Lower lobe of right lung (tissue), 2 donors: ENCODE data around the gene HOMER1. TPM values are rescaled to one million over a fixed set of nuclear protein-coding genes. Genes with fewer than 3 reads are reported as not detected.

ENCODE experiments used
- ATAC-seq, 2 donors: fragments of 200-7000 bp; cut with Tn5 transposase; one replicate each; pipeline ENCODE4 v1.9.1; 2020 to 2022; ENCODE audit warnings: mild to moderate bottlenecking in 2 of 2, moderate library complexity in 2 of 2
- DNase-seq: peaks from one replicate; pipeline ENCODE4 v3.0.0-alpha.2; 2020
- H3K27ac ChIP-seq: fragments of 200-600 bp; one replicate; pipeline ENCODE4 v1.8.0; 2022
- H3K27me3 ChIP-seq: fragments of 200-600 bp; one replicate; pipeline ENCODE4 v1.8.0; 2022; ENCODE audit warnings: low read depth
- H3K36me3 ChIP-seq: fragments of 200-600 bp; one replicate; pipeline ENCODE4 v1.8.0; 2022; ENCODE audit warnings: mild to moderate bottlenecking
- H3K4me1 ChIP-seq: fragments of 200-600 bp; one replicate; pipeline ENCODE4 v1.8.0; 2022
- H3K4me3 ChIP-seq: fragments of 200-600 bp; one replicate; pipeline ENCODE4 v1.8.0; 2022; ENCODE audit warnings: mild to moderate bottlenecking
- H3K9me3 ChIP-seq: fragments of 200-600 bp; one replicate; pipeline ENCODE4 v1.8.0; 2022
- CTCF ChIP-seq: fragments of 200-600 bp; IDR thresholded peaks from one replicate; pipeline ENCODE4 v1.8.0; 2022; ENCODE audit warnings: antibody characterized with exemption, mild to moderate bottlenecking
- intact Hi-C: fragments of 100-400 bp; cut with DNase I; formaldehyde crosslinking; loops from one replicate; pipeline ENCODE4 v1.11.0; 2022
- total RNA-seq: library from RNA; stranded (reverse); fragmentation: NEBNext Ultra II Directional; extraction: Animal tissue kit (Norgen Biotek cat#: 25700); gene quantifications from one replicate; pipeline ENCODE4 v1.2.1, GENCODE V29; 2021
- donor health status: DM: no; HTN: yes; CAD: no; lungs with severe emphysema.

The HOMER1 gene
- total RNA-seq, 1 donor from 2014 or later = 6.9 TPM

- Histone ChIP-seq H3K4me1 (no peaks in the 10 kb centered on the region), H3K27me3 (no peaks in the 10 kb centered on the region), H3K36me3 (no peaks in the 10 kb centered on the region), H3K27ac (no peak overlapping the region), H3K4me3 (no peak overlapping the region), H3K9me3 (no peaks in the 10 kb centered on the region)
- TF ChIP-seq CTCF = no peak
- DNase-seq (no peak), ATAC-seq (no peak)
- intact Hi-C loops = no loop called here
Measured at GRCh38 chr5:79417495-79417894, 96.4 kb downstream of the HOMER1 start.

DNA sequence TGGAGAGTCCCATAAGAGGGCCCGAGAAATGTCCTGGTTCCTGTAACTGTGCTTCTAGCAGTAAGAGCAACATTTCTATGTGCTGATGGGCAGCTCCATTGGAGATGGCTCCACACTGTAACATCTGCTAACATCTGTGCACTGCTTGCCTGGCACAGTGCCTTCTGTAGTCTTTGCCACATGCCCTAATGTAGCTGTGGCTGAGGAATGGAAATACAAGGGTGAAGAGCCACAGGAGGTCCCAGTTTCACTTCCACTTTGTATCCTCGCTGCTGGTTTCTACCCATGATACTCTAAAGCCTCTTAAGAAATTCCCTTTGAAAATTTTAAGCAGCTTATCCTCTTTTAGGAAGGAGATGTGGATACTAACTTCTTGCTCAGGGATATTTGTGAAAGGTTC is 97.4 kb downstream of the HOMER1 start:
- intact Hi-C loops = no loop called here
- Histone ChIP-seq H3K4me1 (no peaks in the 10 kb centered on the region), H3K36me3 (no peaks in the 10 kb centered on the region), H3K9me3 (no peaks in the 10 kb centered on the region), H3K27ac (no peak overlapping the region), H3K4me3 (no peak overlapping the region), H3K27me3 (no peaks in the 10 kb centered on the region)
- no peak for TF ChIP-seq CTCF
- DNase-seq (no peak), ATAC-seq (peak; percentile 54 to 85)

- no peak overlapping the region for H3K27ac ChIP-seq
- TF ChIP-seq CTCF = no peak
- H3K4me1 ChIP-seq = no peaks in the 10 kb centered on the region
- no peak overlapping the region for H3K4me3 ChIP-seq
- H3K9me3 ChIP-seq = no peaks in the 10 kb centered on the region
- DNase-seq = no peak
- intact Hi-C loops = no loop called here
- H3K27me3 ChIP-seq = no peaks in the 10 kb centered on the region
- ATAC-seq = no peak
- H3K36me3 ChIP-seq = no peaks in the 10 kb centered on the region
Measured at GRCh38 chr5:79413112-79413511, 100.8 kb downstream of the HOMER1 start.

- no peak for ATAC-seq
- intact Hi-C loops = no loop called here
- DNase-seq = no peak
- no peaks in the 10 kb centered on the region for H3K4me1 ChIP-seq
- no peak overlapping the region for H3K4me3 ChIP-seq
- TF ChIP-seq CTCF = no peak
- H3K9me3 ChIP-seq = no peaks in the 10 kb centered on the region
- H3K27ac ChIP-seq = no peak overlapping the region
- H3K27me3 ChIP-seq = no peaks in the 10 kb centered on the region
- no peaks in the 10 kb centered on the region for H3K36me3 ChIP-seq
Measured at GRCh38 chr5:79408028-79408427, 105.9 kb downstream of the HOMER1 start.

DNA sequence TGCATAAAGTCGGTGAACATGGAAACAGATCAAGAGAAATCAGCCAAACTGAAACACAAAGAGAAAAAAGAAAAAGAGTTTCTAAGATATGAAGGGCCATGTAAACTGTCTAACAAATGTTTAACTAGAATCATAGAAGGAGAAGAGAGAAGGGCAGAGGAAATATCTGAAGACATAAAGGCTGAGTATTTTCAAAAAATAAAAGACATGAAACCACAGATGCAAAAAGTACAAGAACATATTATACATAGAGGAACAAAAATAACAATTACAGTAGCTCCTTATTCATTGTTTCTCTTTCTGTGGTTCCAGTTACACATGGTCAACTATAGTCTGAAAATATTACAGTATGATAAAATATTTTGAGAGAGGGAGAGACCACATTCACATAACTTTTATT is 106.3 kb downstream of the HOMER1 start:
- ATAC-seq = no peak
- no peak for TF ChIP-seq CTCF
- Histone ChIP-seq H3K36me3 (no peaks in the 10 kb centered on the region), H3K9me3 (no peaks in the 10 kb centered on the region), H3K4me1 (no peaks in the 10 kb centered on the region), H3K27ac (no peak overlapping the region), H3K4me3 (no peak overlapping the region), H3K27me3 (no peaks in the 10 kb centered on the region)
- intact Hi-C loops = no loop called here
- DNase-seq = no peak

DNA sequence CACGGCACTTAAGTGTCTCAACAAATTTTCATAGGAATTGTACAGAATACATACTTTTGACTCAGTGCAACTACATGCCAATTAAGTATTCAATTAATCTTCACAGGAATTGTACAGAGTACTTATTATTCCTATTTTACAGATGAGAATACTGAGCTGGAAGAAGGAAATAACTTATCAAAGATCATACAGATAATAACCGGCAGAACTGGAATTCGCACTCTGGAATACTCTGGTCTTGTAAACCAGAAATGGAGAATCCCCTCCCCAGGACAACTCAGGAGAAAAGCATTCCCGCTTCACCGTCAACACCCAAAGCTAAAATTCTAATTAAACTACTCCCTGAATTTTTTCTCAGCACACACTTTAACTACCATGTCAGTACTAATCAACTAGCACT is 112.7 kb downstream of the HOMER1 start:
- Histone ChIP-seq H3K9me3 (no peaks in the 10 kb centered on the region), H3K27me3 (no peaks in the 10 kb centered on the region), H3K4me3 (no peak overlapping the region), H3K36me3 (no peaks in the 10 kb centered on the region), H3K4me1 (no peaks in the 10 kb centered on the region), H3K27ac (no peak overlapping the region)
- no peak for TF ChIP-seq CTCF
- DNase-seq (no peak), ATAC-seq (no peak)
- intact Hi-C loops = no loop called here
